GM20431 (cell line): ENCODE measurements around the gene RPS15.
"Not testable (repeated sequence)": the region's sequence is repeated elsewhere in the genome, so short reads cannot be mapped to it uniquely, and the experiment has no call there.

ENCODE experiments used
- in situ Hi-C: fragments of 300-500 bp; cut with MseI, MboI; formaldehyde crosslinking; loops from one replicate; pipeline ENCODE4 v1.15.0; 2020; ENCODE audit warnings: low sequenced_read_pairs; ENCODE audit not compliant: unreplicated experiment

The RPS15 gene

DNA sequence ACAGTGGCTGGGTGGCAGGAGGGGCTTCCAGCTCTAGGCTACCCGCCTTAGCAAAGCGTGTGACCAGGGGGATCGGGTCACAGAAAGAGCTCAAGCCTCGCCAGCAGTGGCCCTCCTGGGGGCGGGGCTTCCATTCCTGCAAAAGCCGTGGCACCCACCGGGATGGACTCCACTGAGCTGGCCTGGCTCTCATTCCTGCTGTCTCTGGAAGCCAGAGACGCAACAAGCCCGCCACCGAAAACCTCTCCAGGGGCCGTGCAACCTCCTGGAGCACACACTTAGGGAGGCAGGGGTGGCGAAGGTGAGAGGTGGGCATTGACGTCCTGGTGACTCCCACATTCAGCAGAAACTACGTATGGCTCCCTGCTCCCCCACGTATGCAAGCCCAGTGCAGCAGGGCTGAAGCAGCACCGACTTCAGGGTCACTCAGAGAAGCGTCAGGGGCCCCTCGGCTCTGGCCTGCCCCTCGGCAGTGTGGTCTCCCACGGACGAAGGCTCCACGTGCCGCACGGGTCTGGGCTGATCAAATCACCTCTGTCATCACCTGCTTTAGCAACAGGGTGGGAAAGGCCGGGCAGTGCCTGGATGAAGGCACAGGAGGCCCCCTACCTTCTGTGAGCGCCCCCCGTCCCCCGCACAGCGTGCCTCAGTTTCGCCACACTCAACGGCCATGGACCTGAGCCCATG lies 37.7 kb downstream of the RPS15 start:
- in situ Hi-C loops: no loop called here

GRCh38 chr19:1477056-1477455 lies 38.9 kb downstream of the RPS15 start:
- in situ Hi-C loops: not testable (repeated sequence)

GRCh38 chr19:1478934-1479707 lies 40.9 kb downstream of the RPS15 start, which contains the start of gene C19orf25:
Gene C19orf25 (minus strand): TSS chr19:1479215. CDS start chr19:1478903, 312 bp downstream.
- in situ Hi-C loops: no loop called here

DNA sequence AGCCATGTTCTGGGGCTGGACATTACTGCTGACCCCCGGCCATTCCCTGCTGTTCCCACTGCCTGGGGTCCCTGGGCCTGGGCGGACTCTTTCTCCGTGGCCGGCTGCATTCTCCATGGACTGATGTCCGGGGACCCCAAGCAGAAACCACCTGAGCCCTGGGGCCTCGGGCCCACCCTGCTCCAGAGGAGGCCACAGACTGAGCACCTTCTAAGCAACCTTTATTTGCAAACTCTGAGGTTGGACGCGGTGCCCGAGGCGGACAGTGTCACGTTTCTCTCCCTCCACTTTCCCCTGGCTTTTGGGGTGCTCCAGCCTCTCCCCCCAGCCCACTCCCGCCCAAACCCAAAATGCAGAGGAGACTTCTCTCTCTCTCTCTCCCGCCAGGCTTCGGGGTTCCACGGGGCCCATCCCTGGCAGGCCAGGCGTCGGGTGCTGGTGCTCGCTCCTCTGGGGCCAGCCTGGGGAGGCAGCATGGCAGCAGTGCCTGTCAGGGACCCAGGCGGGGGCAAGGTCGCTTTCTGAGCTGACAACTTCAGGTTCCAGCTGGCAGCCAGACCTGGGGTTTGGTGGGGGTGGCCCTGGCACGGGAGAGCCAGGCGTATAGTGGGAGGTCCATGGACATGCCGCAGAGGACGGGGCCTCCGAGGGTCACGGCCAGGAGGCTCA lies 43.2 kb downstream of the RPS15 start:
- in situ Hi-C loops: no loop called here

DNA sequence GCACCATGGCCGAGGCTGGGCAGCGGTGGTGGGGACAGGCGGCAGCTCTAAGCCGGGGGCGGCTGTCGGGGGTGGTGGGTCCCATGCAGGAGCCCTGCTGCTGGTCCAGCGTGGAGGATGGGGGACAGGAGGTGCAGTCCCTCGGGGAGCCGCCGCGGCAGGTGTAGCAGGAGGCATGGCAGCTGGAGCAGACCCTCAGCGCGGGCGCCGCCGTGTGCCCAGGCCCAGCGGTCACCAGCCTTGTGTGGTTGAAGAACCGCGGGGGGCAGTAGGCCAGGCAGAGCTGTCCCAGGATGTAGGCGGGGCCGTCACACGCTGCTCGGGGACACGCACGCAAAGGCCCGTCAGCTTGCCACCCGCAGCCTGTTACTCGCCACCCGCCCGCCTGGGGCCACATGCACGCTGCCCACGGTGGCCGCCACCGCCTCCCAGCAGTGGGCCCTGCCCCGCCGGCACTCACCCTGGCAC lies 43.7 kb downstream of the RPS15 start:
- in situ Hi-C loops: no loop called here

- in situ Hi-C loops: no loop called here
Measured at GRCh38 chr19:1482361-1483130, 44.4 kb downstream of the RPS15 start.

DNA sequence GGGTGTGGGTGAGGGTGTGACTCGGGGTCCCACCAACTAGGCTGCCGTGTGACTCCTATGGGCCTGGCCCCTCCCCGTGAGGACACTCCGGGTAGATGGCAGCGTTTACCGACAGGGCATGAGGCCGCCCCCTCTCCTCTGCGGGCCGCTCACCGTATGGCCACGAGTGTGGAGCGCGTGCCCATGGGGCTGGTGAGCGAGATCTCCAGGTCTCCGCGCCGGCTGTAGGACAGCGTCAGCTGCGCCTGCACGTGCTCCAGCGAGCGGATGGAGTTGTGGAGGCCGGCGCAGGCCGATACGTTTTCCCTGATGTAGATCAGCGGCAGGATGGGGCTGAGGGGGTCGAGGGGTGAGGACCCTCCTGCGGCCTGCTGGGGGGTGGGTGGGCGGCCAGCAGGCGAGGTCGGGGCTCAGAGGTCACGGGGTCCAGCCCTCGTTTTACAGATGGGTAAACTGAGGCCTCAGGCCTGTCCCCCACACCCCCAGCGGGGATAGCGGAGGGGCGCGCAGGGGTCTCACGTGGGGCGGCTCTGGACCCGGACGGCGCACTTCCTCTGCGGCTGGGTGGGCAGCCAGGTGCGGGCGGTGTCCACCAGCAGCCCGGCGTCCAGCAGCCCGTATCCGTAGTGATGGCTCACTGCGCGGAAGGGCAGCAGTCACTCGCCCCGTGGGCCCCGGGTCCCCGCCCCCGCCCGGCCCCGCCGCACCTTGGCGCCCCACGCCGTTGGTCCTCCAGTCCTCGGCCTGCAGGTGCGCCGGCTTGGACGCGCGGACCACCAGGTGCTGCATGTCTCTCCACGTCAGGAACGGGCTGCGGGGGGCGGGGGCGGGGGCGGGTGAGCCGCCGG lies 45.2 kb downstream of the RPS15 start:
- in situ Hi-C loops: no loop called here

GRCh38 chr19:1483979-1484428 lies 45.8 kb downstream of the RPS15 start:
- in situ Hi-C loops: no loop called here

- in situ Hi-C loops: no loop called here
Measured at GRCh38 chr19:1486720-1487575, 48.8 kb downstream of the RPS15 start.

GRCh38 chr19:1487576-1488281 lies 49.5 kb downstream of the RPS15 start:
- in situ Hi-C loops: no loop called here

GRCh38 chr19:1488282-1488601 lies 50.0 kb downstream of the RPS15 start:
- in situ Hi-C loops: no loop called here

GRCh38 chr19:1489463-1490310 lies 51.5 kb downstream of the RPS15 start:
- in situ Hi-C loops: no loop called here
